Activated CD4-positive, CD25-positive, alpha-beta regulatory T cell treated with anti-CD3 and anti-CD28 coated beads, Interleukin-2, amount 50 U/mL, for 24 hours (primary cell): ENCODE measurements around the gene PRKD2.

ENCODE experiments used
- ATAC-seq, 2 donors: fragments of 150-1000 bp; cut with Tn5 transposase; one replicate each; pipeline ENCODE4 v1.10.0; 2021; ENCODE audit warnings: mild to moderate bottlenecking in 1 of 2, moderate library complexity in 1 of 2

The PRKD2 gene

DNA sequence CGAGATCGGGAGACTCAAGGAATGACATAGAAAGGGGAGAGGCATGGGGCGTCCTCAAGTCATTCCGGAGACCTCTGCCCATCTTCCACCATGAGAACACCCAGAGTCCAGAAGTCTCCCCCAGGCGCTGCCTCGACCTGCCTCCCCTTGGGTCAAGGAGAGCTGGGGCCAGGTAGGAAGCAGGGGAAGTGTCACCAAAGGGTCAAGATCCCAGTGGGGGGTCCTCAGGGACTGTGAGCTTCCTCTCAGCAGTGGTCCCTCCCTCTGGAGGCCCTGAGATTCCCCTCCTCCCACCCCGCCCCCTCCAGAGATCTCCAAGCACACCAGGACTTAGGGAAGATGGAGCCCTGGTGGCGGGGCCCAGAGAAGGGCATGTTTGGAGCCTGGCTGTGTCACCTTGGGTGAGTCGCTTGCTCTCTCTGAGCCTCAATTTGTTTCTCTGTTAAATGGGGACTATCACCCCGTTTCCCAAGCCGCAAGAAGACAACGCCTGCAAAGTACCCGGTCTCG, 56.9 kb downstream of the PRKD2 start:
- no peak for ATAC-seq

DNA sequence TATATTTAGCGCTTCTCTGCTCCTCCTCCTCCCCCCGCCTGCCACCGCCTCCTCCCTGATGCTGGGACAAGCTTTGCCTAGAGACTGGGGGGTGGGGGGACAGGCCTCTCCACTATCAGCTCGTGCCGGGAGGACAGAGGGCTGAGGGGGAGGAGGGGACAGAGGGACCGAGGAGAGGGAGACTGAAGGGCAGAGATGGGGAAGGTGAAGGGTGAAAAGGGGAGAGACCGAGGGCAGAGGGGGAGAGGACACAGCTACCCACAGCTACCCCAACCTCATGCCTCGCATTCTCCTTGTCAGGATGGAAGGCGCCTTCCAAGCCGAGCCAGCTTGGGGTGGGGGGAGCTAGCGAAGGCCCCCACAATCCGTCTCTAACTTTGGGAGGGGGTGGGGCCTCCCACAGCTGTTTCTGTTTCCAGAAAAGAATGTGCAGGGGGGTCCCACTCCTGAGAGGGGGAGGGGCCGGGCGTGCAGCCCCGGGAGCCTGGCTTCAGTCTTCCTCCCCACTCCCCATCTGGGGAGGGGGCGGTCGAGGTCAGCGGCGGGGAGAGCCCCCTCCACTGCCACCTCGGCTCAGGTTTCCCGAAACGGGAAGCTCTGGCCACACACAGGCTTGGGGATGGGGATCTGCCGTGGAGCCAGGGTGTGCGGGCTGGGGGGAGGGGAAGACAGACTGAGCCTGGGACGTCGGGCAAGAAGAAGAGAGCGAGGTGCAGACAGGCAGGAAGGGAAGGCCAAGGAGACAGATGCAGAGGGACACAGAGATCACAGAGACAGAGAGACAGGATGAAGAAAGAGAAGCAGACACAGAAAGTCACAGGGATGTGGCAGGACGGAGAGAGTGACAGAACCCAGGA, 57.5 kb downstream of the PRKD2 start:
- no peak for ATAC-seq

DNA sequence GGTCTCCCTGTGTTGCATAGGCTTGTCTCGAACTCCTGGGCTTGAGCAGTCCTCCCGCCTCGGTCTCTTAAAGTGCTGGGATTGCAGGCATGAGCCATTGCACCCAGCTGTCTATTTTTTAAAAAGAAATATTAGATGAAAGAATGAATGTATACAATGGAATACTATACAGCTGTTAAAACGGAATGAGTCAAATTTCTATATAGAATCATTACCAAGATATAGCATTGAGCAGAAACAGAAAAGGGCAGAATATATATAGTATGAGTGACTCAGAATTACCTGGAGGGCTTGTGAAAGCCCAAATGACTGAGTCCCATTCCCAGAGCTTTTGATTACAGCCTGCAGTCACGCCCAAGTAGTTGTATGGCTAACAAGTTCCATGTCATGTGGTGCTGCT, 60.4 kb downstream of the PRKD2 start:
- no peak for ATAC-seq

DNA sequence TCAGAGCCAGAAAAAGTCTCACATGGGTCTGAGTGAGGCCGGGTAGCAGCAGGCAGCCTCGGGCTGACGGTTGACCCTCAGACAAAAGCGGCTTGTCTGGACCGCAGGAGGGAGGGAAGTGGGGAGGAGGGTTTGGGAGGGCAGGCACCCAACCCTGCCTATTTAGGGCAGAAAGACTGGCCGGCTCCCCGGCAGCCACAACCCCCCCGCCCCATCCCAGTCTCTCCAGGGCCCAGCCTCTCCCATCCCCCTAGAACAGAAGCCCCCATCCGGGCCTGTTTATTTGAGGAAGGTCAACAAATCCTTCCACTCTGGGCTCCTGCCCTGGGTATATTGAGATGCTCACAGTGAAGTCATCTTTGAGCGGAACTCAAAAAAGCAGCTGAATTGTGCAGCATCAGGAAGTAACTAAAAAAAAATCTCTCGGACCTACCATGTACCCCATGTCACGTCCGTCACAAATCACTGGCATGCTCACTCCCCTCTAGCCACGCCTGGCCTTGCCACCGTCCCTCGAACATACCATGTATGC, 62.2 kb downstream of the PRKD2 start:
- no peak for ATAC-seq

DNA sequence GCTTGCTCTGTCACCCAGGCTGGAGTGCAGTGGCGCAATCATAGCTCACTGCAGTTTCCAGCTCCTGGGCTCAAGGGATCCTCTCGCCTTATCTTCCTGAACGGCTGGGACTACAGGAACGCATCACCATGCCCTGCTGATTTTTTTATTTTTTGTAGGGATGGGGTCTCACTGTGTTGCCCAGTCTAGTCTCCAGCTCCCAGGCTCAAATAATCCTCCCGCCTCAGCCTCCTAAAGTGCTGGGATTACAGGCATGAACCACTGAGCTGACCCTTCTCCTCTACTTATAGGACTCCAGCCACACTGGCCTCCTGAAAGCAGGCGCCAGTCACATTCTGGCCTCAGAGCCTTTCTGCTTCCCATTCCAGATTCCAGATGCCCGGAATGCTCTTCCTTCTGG, 66.5 kb downstream of the PRKD2 start:
- ATAC-seq, result no peak

DNA sequence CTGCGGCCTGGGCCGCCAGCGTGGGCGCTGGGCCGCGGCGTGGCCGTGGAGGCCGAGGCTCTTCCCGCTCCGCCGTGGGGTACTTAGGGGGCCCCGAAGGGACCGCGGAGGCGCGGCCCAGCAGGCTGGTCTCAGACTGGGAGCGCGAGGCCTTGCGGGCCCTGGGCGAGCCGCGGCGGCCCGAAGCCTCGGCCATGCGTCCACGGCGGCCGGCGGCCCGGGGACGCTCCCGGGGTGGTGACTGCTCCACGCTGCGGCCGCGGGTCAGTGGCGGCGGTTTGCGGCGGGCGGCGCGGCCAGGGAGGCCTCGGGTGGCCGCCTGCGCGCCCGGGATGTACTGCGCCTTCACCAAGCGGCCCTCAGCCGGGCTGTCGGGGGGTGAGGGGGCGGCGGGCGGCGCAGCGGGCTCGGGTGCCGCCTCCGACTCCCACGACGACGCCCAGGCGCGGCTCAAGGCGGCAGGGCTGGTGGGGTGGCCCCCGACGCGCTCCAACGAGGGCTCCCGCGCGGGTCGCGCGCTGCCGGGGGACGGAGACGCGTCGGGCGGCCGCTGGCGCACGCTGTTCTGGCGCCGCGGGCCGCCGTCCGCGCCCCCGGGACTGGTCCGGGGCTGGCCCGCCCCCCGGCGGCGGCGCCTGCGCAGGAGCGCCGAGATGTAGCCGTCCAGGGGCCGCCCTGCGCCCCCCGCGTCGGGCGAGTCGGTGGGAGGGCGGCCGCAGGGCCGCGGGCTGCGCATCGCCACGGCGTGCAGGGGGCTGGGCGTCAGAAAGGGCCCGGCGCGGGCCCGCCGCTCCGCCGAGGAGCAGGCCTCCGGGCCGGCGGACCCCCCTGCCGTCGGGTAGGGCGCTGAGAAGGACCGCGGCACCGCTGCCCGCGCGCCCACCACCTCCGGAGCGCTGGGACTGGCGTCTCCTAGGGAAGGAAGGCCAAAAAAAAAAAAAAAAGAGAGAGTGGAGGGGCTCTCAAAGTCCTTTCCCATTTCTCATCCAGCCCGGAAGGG, 67.7 kb downstream of the PRKD2 start:
- ATAC-seq, result no peak

DNA sequence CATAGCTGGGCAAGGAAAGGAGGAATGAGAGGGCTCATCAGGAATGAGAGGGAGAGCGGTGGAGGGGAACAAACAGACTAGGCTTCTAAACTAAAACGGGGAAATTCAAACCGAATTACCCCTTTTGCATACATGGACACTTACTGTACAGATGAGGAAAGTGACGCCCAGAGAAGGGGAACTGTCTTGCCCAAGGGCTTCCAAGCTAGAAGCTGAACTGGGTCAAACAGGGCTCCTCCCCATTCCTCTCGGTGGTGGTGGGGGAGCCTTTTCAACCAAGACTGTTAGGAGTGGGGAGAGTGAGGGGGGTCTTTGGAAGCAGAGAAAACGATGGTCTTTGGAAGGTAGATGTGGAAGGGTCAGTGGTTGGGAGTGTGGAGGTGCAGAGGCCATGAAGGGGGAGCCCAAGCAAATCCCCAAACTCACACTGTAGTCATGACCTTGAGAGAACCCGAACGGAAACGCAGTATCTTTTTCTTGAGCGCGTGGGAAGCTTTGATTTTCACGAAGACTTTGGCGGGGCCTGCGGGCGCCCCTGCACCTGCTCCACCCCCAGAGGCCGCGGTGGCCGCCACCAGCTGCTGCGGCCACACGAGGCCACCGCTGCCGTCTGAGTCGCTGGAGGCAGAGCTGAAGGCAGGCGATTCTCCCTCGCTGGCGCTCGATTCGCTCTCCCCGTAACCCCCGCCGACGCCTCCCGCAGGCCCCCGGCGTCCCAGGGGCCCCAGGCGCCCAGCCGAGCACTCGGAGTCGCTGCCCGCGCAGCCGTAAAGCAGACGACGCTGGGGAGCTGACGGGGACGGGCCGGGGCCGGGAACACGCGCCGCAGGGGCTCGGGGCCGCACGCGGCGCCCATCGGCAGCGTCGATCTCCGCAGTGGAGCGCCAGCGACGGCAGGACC, 68.6 kb downstream of the PRKD2 start:
- ATAC-seq, result peak in 1 of 2 donors; percentile 30

DNA sequence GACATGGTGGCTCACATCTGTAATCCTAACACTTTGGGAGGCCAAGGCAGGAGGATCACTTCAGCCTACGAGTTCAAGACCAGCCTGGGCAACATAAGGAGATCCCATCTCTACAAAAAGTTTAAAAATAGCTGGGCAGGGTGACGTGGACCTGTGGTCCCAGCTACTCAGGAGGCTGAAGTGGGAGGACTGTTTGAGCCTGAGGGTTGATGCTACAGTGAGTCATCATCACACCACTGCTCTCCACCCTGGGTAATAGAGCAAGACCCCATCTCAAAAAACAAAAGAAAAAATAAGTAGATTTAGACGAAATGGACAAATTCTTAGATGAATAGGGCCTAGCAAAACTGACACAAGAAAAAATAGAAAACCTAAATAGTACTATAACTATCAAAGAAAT, 70.5 kb downstream of the PRKD2 start:
- no peak for ATAC-seq

DNA sequence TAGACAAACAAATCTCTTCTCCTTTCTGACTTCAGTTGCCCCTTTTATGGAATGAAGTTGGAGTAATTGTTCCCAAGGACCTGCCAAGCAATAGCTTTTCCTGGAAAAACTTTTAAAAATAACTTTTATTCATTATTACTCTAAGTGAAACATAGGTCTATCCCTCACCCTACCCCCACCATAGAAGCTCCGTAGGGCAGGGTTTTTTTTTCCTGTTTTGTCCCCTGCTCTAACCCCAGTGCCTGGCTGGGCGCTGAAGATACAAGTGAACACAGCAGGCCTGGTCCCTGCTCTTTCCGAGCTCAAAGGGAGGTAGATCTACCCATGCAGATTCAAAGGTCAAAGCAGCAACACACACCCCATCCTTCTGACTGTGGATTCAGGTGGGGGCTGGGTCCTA, 72.2 kb downstream of the PRKD2 start:
- ATAC-seq, result no peak

DNA sequence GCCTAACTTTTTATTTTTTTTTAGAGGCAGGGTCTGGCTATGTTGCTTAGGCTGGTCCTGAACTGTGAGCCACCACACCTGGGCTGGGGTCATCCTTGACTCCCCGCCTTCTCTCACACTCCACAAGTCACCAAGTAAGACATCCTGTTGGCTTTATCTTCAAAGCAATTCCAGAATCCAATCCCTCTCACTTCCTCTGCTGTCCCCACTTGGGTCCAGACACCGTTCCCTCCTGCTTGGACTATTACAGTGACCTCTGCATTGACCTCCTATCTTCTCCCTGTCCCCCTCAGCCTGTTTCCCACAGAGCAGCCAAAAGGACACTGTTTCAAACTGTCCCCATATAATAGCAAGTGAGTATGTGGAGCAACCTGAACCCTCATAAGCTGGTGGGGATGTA, 76.3 kb downstream of the PRKD2 start:
- no peak for ATAC-seq

DNA sequence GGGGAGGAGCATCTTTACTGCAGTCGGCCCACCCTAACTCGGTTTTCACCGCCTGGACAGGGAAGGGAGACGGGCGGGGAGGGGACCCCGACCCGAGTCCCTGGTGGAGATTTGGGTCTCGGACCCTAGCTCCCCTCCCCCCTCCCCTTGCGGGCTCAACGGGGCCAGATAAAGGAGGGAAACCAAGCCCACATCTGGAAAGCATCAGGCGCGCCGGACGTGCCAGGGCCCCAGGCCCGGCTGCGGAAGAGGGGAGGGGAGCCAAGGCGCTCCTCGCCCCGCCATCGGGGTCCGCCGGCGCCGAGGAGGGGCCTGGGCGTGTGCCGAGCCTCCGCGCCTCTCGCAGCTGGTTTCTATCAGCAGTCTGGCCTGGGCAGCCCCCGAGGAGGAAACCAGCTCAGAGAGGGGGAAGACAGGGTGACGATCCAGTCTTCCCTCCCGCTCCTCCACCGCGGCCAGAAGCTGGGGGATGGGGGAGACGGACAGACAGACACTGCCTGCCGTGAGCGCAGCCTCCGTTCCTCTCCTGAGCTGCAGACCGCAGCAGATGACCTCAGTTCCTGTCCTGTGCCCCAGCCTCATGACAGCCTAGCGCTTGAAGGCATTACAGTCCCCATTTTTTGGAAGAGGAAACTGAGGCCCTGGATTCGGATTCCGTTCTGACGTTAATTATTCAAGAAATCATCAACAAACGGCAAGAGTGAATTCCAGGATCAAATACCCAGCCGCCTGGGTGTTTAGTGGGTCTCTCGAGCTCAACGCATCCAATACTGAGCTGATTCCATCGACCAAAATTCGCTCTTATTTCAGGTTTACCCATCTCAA, 77.3 kb downstream of the PRKD2 start:
- no peak for ATAC-seq

DNA sequence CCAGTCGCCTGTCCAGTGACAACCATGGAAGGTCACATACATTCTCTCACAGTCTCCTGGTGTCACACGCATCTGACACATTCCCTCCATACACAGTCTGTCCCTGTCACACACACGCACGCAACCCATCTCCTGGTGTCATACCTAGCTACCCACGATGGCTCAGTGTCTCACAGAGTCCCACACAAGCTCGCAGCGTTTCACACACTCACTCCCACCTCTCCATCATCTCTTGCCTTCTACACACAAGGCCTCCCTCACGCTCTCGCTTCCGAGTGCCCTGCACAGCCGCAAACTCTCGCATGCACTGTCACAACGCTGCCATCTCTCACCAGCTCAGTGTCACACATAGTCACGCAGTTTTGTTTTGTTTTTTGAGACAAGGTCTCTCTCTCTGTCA, 79.7 kb downstream of the PRKD2 start:
- peak; percentile 1 for ATAC-seq

DNA sequence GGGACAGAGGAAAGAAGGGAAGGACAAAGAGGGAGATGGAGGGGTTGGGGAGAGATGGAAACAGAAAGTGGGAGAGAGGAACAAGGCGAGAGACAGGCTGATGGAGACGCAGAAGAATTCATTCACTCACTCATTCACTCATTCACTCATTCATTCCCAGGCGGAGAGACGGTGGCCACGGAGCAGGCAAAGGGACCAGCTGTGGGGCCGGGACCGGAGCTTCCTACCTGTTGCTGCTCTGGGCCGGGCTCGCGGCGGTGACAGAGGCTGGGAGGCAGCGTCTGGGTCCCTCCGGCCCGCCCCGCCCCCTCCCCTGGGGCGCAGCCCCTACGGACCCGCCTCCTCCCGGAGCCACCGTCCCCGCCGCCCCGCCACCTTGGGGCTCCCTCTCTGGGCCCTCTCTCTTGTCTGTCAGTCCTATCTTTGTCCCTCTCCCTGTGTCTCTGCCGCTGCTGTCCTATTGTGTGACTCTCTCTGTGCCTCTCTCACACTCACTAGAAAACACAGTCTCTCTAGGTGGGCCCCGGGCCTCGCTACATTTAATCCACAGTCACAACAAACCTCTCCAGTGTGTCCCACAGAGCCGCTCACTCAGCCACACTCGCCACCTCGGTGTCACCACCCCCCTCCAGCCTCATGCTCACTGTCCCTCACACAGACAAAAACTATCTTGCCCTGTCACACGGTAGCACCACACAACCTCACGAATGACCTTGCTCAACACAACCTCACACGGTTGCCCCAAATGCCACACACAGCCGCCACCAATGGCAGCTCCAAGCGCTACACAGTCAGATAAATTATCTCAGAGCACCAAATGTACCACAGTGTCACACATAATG, 80.8 kb downstream of the PRKD2 start, which contains the start of gene GNG8:
TSS of gene GNG8 (minus strand) at position 283 of the 842 bp plus-strand sequence. CDS start 1,520 bp downstream, outside the sequence.
- ATAC-seq, result no peak

DNA sequence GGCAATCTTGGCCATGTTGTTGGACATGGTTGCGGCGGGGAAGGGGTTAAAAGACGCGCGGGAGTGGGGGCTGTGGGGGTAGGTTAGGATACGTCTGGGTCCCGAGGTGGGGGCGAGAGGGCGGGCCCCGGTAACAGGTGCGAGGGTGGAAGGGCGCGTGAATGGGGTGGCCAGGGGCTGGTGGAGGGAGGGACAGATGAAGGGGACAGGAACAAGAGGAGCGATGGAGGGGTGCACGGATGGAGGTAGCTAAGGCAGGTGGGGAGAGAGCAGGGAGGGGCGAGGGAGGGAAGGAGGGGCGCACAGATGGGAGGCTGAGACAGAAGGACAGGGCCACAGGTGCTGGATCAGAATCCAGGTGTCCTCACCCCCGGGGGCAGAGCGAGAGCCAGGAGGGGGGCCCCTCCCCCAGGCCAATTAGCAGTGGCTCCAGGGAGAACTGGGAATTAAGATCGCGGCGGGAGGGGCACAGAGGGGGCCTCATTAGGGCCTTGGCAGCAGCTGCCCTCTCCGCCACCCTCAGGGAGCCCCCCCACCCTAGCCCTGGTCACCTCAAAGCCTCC, 82.2 kb downstream of the PRKD2 start:
- no peak for ATAC-seq

DNA sequence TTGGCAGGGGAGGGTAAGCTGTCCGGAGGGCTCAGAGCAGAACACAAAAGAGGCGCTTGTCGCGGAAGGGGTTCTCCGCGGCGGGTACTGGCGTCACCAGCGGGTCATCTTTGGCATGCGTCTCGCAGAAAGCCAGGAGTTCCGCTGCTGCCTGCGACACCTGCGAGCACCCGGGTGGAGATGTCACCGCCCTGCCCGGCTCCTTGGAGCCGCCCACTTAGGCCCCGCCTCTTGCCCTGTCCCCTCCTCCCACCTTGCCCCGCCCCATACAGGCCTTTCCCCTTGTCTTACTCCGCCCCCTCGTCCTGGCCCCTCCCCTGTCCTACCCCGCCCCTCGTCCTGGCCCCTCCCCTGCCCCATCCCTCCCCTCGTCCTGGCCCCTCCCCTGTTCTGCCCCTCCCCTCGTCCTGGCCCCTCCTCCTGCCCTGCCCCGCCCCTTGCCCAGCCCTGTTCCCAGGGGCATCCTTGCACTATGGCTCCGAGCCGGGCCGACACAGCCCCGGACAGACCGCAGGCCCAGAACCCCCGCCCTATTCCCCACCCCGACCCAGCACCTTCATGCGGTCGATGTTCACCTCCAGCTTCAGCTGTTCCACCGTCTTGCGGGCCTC, 82.8 kb downstream of the PRKD2 start:
- peak; percentile 21 to 34 for ATAC-seq

DNA sequence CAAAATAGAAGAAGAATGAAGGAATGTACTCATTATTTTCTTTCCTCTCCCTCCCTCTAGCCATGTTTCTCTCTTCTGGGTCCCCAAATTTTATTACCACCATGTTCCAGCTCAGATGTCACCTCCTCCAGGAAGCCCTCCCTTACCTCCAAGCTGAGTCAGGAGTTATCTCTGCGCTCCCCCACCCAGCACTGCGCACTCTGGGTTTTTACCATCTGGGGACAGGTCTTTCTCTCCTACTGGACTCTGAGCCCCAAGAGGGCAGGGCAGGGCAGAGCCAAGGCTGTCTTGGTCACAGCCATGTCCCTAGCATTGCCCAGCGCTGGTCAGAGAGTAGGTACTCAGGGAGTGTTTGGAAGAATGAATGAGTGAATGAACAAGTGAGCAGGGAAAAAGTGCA, 83.8 kb downstream of the PRKD2 start:
- ATAC-seq, result no peak

DNA sequence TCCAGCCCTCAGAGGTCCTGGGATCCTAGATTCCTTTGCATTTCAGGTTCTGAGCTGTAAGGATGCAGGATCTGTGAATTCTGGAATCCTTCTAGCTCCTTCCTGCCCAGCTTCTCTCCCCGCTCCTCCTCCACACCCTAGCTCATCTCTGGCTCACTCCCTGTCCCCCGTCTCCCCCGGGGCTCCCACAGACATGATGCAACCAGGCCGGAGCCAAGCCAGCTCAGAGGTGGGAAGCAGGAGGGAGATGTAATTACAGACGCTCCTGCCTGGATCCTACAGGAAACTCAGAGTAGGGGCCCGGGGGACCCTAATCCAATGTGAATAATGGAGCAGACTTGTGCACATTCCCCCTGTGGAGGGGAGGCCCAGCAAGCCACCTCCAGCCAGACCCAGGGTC, 85.4 kb downstream of the PRKD2 start:
- ATAC-seq, result no peak

DNA sequence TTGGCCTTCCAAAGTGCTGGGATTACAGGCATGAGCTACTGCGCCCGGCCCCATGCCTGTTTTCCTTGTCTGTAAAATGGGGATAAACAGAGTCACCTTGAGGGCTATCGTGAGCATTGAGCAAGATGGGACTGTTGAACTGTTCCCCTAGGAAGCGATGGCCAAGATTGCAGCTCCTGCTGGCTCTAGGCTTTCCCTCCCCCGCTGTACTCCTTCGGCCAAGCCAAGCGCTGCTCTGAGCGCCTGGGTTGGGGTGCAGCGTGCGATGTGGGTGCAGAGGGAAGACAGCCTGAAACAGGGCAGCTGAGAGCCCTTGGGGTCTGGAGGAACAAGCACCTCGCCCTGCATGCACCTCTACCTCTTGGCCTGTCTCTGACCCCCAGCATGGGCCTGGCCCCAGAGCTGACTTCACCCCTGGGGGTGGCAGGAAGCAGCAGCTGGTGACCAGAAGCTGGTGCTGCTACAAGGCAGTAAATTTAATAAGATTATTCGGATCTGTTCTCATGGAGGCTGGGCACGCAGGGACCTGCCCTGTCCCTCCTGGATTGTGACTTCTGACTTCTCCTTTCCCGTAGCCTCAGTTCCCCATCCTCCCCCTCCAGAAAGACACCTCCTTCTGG, 86.2 kb downstream of the PRKD2 start:
- no peak for ATAC-seq

DNA sequence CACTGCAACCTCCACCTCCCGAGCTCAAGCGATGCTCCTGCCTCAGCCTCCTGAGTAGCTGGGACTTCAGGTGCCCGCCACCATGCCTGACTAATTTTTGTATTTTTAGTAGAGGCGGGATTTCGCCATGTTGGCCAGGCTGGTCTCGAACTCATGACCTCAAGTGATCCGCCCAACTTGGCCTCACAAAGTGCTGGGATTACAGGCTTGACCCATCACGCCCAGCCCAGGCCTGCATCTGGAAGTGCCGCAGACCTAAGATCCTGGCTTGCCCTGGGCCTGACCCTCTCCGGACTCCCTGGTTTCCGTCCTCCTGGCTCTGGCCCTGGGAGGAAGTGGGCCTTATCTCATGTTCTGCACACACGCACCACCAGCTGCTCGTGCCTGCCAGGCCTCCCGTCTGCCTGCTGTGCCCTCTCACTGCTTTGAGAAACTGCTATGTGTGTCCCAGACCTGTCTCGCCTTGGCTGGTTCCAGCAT, 87.3 kb downstream of the PRKD2 start:
- ATAC-seq, result no peak
